ENCODE measurements around the gene TENM4. TPM values are rescaled to one million over a fixed set of nuclear protein-coding genes. Genes with fewer than 3 reads are reported as not detected.

Gene TENM4
- total RNA-seq, 1 donor from 2014 or later = 0.63 TPM

DNA sequence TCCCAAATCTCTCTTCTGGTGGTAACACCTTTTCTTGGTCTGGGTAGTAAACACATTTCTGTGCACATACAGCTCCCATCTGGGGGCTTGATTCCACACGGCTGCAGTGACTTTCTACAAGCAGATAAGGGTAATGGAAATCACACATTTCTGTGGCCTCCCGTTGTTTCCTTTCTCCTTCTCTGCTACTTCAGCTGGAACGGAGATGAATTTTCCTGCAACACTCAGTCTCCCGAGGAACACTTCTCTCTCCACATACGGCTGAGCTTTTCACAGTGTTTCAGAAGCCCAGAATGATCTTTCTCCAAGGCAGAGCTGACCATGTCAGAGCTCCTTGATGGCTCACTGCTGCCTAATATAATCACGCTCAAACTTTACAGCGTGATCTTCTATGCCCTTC lies 501.9 kb downstream of the TENM4 start:
- H3K9me3 ChIP-seq (replicated peaks) = no peaks in the 10 kb centered on the region
- H3K27me3 ChIP-seq (ENCODE audit: low read depth) = no peaks in the 10 kb centered on the region
- no peaks in the 10 kb centered on the region for H3K36me3 ChIP-seq
- intact Hi-C loops (cut with micrococcal nuclease) = no loop called here
- DNase-seq = no peak
- no peak overlapping the region for H3K4me3 ChIP-seq
- H3K27ac ChIP-seq (replicated peaks) = no peak overlapping the region
- no peaks in the 10 kb centered on the region for H3K4me1 ChIP-seq
- TF ChIP-seq, protein P1, sequence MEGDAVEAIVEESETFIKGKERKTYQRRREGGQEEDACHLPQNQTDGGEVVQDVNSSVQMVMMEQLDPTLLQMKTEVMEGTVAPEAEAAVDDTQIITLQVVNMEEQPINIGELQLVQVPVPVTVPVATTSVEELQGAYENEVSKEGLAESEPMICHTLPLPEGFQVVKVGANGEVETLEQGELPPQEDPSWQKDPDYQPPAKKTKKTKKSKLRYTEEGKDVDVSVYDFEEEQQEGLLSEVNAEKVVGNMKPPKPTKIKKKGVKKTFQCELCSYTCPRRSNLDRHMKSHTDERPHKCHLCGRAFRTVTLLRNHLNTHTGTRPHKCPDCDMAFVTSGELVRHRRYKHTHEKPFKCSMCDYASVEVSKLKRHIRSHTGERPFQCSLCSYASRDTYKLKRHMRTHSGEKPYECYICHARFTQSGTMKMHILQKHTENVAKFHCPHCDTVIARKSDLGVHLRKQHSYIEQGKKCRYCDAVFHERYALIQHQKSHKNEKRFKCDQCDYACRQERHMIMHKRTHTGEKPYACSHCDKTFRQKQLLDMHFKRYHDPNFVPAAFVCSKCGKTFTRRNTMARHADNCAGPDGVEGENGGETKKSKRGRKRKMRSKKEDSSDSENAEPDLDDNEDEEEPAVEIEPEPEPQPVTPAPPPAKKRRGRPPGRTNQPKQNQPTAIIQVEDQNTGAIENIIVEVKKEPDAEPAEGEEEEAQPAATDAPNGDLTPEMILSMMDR (IDR thresholded peaks at IDR 0.05; ENCODE audit: borderline replicate concordance) = no peak

- Histone ChIP-seq H3K27ac (replicated peaks) (no peak overlapping the region), H3K4me3 (no peak overlapping the region), H3K27me3 (ENCODE audit: low read depth) (no peaks in the 10 kb centered on the region), H3K36me3 (no peaks in the 10 kb centered on the region), H3K4me1 (no peaks in the 10 kb centered on the region), H3K9me3 (replicated peaks) (no peaks in the 10 kb centered on the region)
- no peak for DNase-seq
- intact Hi-C loops (cut with micrococcal nuclease) = no loop called here
- TF ChIP-seq, protein P1 (IDR thresholded peaks at IDR 0.05; ENCODE audit: borderline replicate concordance) = no peak
Observed at GRCh38 chr11:78938036-78938435, 502.8 kb downstream of the TENM4 start.

DNA sequence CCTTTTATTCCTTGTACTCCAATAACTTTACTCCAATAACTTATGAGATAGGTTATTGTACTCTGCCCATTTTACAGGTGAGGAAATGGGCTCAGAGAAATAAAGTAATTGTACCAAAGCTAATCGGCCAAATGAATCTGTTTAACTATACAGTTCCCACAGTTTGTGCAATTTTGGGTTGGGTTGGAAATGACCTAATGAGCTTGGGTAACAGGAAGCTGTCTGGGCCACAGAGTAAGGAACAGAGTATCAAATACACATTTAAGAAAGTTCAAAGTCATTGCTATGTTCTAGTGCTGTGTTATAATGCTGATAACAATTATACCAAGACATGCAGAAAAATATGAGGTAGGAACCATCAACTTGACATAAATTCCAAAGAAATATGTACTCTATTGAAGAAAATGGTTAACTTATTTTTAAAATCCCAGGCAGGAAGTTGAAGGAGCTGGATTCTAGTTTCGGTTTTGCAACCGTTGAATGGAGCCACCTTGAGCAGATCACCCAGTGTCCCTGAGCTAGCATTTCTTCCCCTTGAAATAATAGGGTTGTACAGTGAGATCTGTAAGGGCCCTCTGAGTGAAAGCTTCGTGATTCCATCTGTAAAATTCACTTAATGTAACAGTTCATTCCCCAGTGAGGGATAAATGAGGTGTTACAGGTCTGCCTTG lies 505.3 kb downstream of the TENM4 start:
- no peak for DNase-seq
- no peaks in the 10 kb centered on the region for H3K36me3 ChIP-seq
- H3K27ac ChIP-seq (replicated peaks) = no peak overlapping the region
- no peak overlapping the region for H3K4me3 ChIP-seq
- H3K9me3 ChIP-seq (replicated peaks) = no peaks in the 10 kb centered on the region
- no peaks in the 10 kb centered on the region for H3K27me3 ChIP-seq (ENCODE audit: low read depth)
- intact Hi-C loops (cut with micrococcal nuclease) = no loop called here
- TF ChIP-seq, protein P1 (IDR thresholded peaks at IDR 0.05; ENCODE audit: borderline replicate concordance) = no peak
- H3K4me1 ChIP-seq = no peaks in the 10 kb centered on the region

- H3K9me3 ChIP-seq (replicated peaks) = no peaks in the 10 kb centered on the region
- intact Hi-C loops (cut with micrococcal nuclease) = no loop called here
- no peak overlapping the region for H3K4me3 ChIP-seq
- no peak overlapping the region for H3K27ac ChIP-seq (replicated peaks)
- TF ChIP-seq, protein P1 (IDR thresholded peaks at IDR 0.05; ENCODE audit: borderline replicate concordance) = no peak
- DNase-seq = no peak
- peaks cover 7% of the 10 kb centered on the region for H3K27me3 ChIP-seq (ENCODE audit: low read depth)
- no peaks in the 10 kb centered on the region for H3K36me3 ChIP-seq
- no peaks in the 10 kb centered on the region for H3K4me1 ChIP-seq
Observed at GRCh38 chr11:78933350-78933749, 507.5 kb downstream of the TENM4 start.

DNA sequence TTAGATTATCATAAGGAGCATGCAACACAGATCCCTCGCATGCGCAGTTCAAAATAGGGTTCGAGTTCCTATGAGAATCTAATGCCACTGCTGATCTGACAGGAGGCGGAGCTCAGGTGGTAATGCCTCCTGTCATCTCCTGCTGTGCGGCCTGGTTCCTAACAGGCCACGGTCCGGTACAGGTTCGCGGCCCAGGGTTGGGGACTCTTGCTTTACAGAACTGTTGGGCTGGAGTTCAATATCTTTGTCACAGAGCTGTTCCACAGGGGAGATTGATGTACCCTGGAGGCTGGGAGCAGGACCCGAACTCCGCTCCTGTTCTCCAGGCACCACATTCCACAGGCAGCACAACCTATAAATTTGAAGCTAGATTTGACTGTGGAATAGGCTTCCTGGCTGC lies 508.1 kb downstream of the TENM4 start:
- TF ChIP-seq, protein P1 (IDR thresholded peaks at IDR 0.05; ENCODE audit: borderline replicate concordance) = no peak
- Histone ChIP-seq H3K4me1 (no peaks in the 10 kb centered on the region), H3K9me3 (replicated peaks) (no peaks in the 10 kb centered on the region), H3K36me3 (no peaks in the 10 kb centered on the region), H3K27me3 (ENCODE audit: low read depth) (peaks cover 10% of the 10 kb centered on the region), H3K4me3 (no peak overlapping the region), H3K27ac (replicated peaks) (no peak overlapping the region)
- no peak for DNase-seq
- intact Hi-C loops (cut with micrococcal nuclease) = no loop called here
